HG03135 (cell line): ENCODE measurements around the gene BANK1.

Experiments
- ATAC-seq: cut with Tn5 transposase; IDR thresholded peaks from one replicate; pipeline ENCODE4 v1.9.1; 2021; ENCODE audit warnings: mild to moderate bottlenecking, moderate library complexity; ENCODE audit not compliant: unreplicated experiment

The BANK1 gene

GRCh38 chr4:102094481-102094880 is 304.0 kb downstream of the BANK1 start:
- no peak for ATAC-seq

DNA sequence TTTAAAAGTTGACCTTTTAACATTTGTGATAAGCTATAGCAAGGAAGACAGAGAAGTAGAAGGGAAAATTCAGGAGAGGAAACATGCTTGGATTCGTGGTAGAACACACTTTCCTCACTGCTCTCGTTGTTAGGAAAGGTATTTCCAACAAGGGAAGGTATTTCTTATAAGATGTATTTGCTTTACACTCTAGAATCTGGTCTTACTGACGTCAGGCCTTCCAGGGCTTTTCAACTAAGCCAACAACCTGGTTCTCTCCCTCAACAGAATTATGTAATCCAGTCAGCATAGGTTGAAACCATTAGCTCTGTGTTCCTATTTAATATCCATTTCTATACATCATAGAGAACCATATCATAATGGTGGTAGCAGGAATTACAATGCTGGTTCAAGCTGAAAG is 312.8 kb downstream of the BANK1 start:
- no peak for ATAC-seq

- ATAC-seq, result no peak
Measured at GRCh38 chr4:102104278-102104677, 313.7 kb downstream of the BANK1 start.

DNA sequence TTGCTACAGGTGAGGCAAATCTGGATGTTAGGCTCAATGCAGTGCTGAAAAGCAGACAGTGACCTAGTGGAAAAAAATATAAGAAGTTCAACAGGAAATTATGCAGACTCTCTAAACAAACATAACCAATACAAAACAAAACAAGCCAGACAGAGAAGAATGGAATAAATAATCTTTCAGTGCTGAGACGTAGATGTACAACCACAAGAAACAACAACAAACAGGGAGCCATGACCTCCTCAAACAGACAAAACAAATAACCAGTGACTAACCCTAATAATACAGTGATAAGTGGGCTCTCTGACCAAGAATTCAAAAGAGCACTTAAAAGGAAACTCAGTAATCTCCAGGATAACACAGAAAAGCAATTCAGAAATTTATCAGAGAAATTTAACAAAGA is 315.5 kb downstream of the BANK1 start:
- no peak for ATAC-seq

DNA sequence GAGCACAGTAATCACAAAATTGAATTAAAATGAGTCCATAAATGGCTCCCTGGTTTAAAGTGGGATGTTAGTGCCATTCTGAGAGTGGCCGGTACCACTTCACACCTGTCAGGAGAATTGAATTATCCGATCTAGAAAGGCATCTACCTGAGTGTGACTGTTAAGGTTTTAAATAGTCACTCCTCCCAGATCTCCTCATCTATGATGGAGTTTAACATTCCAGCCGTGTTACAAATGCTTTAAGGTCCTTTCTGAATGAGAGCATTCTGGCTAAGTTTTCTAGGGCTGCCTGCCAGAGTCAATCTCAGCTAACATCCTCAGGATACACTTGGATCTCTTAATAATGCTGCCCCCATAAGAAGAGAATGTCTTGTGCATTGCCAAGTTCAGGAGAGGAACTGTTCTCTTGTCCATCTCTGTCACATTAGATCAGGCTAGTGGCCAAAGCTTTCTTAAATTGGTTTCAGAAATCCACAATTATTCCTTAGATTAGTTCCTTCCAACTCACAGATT is 323.6 kb downstream of the BANK1 start:
- ATAC-seq, result no peak

DNA sequence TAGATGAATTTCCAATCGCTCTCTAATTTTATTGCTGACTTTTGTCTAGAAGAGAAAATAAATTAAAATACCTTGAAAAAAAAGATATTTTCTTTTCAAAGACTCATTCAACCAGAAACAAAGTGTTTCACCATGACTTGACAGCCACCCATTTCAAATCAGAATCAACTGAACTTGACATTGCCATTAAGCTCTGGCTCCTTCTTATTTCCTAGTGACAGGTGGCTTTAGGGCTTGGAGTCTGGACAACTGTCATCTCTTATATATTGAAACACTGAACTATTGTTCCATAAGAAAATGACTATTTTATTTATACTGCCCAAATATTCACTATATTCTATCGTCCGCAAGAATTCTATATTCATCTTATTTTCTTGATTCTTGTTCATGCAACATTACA is 325.6 kb downstream of the BANK1 start:
- no peak for ATAC-seq

DNA sequence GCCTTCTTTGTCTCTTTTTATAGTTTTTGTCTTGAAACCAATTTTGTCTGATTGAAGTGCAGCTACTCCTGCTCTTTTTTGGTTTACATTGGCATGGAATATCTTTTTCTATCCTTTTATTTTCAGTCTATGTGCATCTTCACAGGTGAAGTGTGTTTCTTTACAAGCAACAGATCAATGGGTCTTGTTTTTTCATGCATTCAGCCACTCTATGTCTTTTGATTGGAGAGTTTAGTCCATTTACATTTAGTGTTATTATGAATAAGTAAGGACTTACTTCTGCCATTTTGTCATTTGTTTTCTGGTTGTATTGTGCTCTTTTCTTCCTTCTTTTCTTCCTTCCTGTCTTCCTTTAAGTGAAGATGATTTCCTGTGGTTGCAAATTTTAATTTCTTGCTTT is 330.3 kb downstream of the BANK1 start:
- no peak for ATAC-seq
